ENCODE data around the gene UBE3A.

DNA sequence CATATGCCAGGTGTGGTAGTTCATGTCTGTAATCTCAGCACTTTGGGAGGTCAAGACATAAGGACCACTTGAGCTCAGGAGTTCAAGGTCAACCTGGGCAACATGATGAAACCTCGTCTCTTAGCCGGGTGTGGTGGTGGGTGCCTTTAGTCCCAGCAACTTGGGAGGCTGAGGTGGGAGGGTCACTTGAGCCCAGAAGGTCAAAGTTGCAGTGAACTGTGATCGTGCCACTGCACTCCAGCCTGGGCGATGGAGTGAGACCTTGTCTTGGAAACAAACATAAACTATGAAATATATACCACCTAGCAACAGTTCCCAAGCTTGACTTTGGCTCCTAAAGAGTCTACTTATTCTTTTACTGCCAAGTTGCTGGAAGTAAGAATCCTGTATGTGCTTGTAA is 30.9 kb downstream of the UBE3A start:
- TF ChIP-seq, protein P1, sequence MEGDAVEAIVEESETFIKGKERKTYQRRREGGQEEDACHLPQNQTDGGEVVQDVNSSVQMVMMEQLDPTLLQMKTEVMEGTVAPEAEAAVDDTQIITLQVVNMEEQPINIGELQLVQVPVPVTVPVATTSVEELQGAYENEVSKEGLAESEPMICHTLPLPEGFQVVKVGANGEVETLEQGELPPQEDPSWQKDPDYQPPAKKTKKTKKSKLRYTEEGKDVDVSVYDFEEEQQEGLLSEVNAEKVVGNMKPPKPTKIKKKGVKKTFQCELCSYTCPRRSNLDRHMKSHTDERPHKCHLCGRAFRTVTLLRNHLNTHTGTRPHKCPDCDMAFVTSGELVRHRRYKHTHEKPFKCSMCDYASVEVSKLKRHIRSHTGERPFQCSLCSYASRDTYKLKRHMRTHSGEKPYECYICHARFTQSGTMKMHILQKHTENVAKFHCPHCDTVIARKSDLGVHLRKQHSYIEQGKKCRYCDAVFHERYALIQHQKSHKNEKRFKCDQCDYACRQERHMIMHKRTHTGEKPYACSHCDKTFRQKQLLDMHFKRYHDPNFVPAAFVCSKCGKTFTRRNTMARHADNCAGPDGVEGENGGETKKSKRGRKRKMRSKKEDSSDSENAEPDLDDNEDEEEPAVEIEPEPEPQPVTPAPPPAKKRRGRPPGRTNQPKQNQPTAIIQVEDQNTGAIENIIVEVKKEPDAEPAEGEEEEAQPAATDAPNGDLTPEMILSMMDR (IDR thresholded peaks at IDR 0.05 in 8 of 11, conservative IDR thresholded peaks at IDR 0.05 in 3 of 11): no peak
- TF ChIP-seq POLR2A (IDR thresholded peaks at IDR 0.05): no peak
